Prostate gland (tissue), 2 donors: Measurements from ENCODE around the gene CSNK2A1.

Source experiments
- POLR2A ChIP-seq: fragments of 450-650 bp; IDR thresholded peaks from one replicate; pipeline ENCODE4 v1.6.1; 2016; ENCODE audit warnings: antibody characterized with exemption, mild to moderate bottlenecking
- POLR2AphosphoS5 ChIP-seq: sonication (generic); formaldehyde crosslinking; IDR thresholded peaks from one replicate; pipeline ENCODE4 v1.6.1; 2017; ENCODE audit warnings: antibody characterized with exemption
- TF ChIP-seq, protein P1 (sequence below), 4 experiments: fragments of 200-600 bp in 2 of 4; fragments of 450-650 bp in 2 of 4; sonication (generic) in 2 of 4; IDR thresholded peaks; 1 replicate in 3 of 4; 2 replicates in 1 of 4; pipeline ENCODE4 v1.5.1; 2016 to 2019; ENCODE audit warnings: antibody characterized with exemption in 4 of 4, mild to moderate bottlenecking in 2 of 4, moderate library complexity in 2 of 4

DNA sequence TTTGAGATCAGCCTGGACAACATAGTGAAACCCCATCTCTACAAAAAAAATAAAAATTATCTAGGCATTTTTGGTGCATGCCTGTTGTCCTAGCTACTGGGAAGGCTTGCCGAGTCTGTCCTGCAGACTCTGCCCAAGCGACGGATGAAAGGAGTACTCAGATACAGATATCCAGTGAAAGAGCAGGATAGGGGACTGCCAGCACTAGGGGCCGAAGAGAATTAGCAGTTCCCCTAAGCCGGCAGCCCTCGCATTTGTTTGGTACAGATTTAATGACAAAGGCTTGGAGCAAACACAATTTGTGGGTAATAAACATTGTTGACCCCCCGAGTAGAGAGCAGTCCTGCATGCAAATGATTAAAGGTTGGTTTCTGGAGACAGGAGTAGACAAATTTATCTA is 75.8 kb downstream of the CSNK2A1 start:
- TF ChIP-seq, protein P1, sequence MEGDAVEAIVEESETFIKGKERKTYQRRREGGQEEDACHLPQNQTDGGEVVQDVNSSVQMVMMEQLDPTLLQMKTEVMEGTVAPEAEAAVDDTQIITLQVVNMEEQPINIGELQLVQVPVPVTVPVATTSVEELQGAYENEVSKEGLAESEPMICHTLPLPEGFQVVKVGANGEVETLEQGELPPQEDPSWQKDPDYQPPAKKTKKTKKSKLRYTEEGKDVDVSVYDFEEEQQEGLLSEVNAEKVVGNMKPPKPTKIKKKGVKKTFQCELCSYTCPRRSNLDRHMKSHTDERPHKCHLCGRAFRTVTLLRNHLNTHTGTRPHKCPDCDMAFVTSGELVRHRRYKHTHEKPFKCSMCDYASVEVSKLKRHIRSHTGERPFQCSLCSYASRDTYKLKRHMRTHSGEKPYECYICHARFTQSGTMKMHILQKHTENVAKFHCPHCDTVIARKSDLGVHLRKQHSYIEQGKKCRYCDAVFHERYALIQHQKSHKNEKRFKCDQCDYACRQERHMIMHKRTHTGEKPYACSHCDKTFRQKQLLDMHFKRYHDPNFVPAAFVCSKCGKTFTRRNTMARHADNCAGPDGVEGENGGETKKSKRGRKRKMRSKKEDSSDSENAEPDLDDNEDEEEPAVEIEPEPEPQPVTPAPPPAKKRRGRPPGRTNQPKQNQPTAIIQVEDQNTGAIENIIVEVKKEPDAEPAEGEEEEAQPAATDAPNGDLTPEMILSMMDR (IDR thresholded peaks at IDR 0.05) = no peak
- TF ChIP-seq POLR2A (no peak), POLR2AphosphoS5 (no peak)
